Panc1 (cell line): ENCODE results near the gene SLAIN2. TPM values are rescaled to one million over a fixed set of nuclear protein-coding genes. Genes with fewer than 3 reads are reported as not detected.
A peak's percentile ranks its signal among the peaks of the same experiment; 100 is the strongest.
"Not testable (repeated sequence)": the region's sequence is repeated elsewhere in the genome, so short reads cannot be mapped to it uniquely, and the experiment has no call there.

Source experiments
- ATAC-seq: fragments of 200-7000 bp; cut with Tn5 transposase; 2 replicates; pipeline ENCODE4 v1.9.1; 2020; ENCODE audit warnings: mild to moderate bottlenecking, moderate library complexity
- Bru-seq: library from RNA; stranded (reverse); fragments of 400-500 nt; gene quantifications from one replicate; lab custom pipeline; 2021; lab: Mats Ljungman, UMichigan
- BruChase-seq, 2 experiments: library from RNA; stranded (reverse); fragments of 400-500 nt; gene quantifications; one replicate each; lab custom pipeline; 2021; lab: Mats Ljungman, UMichigan
- BruUV-seq: library from RNA; stranded (reverse); fragments of 400-500 nt; replicated peaks from 2 replicates; lab custom pipeline; 2021; lab: Mats Ljungman, UMichigan
- CTCF ChIA-PET: fragments of 300-600 bp; sonication (Branson Sonifier 250); formaldehyde crosslinking; loops from one replicate; lab custom pipeline; 2022; ENCODE audit warnings: antibody characterized with exemption; lab: Charles Lee
- POLR2A ChIA-PET: fragments of 300-600 bp; sonication (Branson Sonifier 250); formaldehyde crosslinking; loops from one replicate; lab custom pipeline; 2022; ENCODE audit warnings: antibody characterized with exemption; lab: Charles Lee
- DNase-seq: peaks from one replicate; pipeline ENCODE4 v3.0.0-alpha.2; 2010; ENCODE audit warnings: low read depth, low spot score
- H3K27ac ChIP-seq: 2 replicates; pipeline ENCODE4 v1.5.1; 2011; ENCODE audit warnings: mild to moderate bottlenecking, low read length, inconsistent platforms
- H3K27me3 ChIP-seq: fragments of 200-500 bp; sonication (Bioruptor generic); 2 replicates; pipeline ENCODE4 v1.6.0; 2014; ENCODE audit warnings: low read length, inconsistent platforms; ENCODE audit not compliant: control insufficient read depth, insufficient read depth
- H3K36me3 ChIP-seq: fragments of 200-500 bp; sonication (Bioruptor generic); 2 replicates; pipeline ENCODE4 v1.5.1; 2014; ENCODE audit warnings: inconsistent platforms, mild to moderate bottlenecking, low read length, moderate library complexity; ENCODE audit not compliant: control insufficient read depth, insufficient read depth
- H3K4me1 ChIP-seq: 2 replicates; pipeline ENCODE4 v1.5.1; 2011; ENCODE audit warnings: inconsistent platforms, mild to moderate bottlenecking, low read length, moderate library complexity; ENCODE audit not compliant: control insufficient read depth, insufficient read depth
- H3K4me3 ChIP-seq, 2 experiments: 2 replicates each; pipeline ENCODE4 v1.5.1; 2011 to 2012; ENCODE audit warnings: low read depth in 2 of 2, low read length in 2 of 2, mild to moderate bottlenecking in 2 of 2, inconsistent platforms in 1 of 2, moderate library complexity in 1 of 2
- H3K9me3 ChIP-seq: fragments of 200-500 bp; sonication (Bioruptor generic); 2 replicates; pipeline ENCODE4 v1.5.1; 2014; ENCODE audit warnings: low read depth, mild to moderate bottlenecking, inconsistent platforms, low read length, moderate library complexity; ENCODE audit not compliant: control insufficient read depth, insufficient read depth
- POLR2AphosphoS5 ChIP-seq: IDR thresholded peaks from 2 replicates; pipeline ENCODE4 v1.6.1; 2012; ENCODE audit warnings: mild to moderate bottlenecking, low read depth, low read length, moderate library complexity
- SIN3A ChIP-seq: IDR thresholded peaks from 2 replicates; pipeline ENCODE4 v1.6.1; 2012; ENCODE audit warnings: low read depth, mild to moderate bottlenecking, low read length, moderate library complexity, borderline replicate concordance; ENCODE audit not compliant: insufficient read depth
- TCF7L2 ChIP-seq: IDR thresholded peaks from 2 replicates; pipeline ENCODE4 v1.6.1; 2011; ENCODE audit warnings: mild to moderate bottlenecking, low read depth, low read length, inconsistent platforms
- in situ Hi-C: cut with HindIII; loops from 2 replicates; pipeline ENCODE4 v1.10.0; 2016; ENCODE audit warnings: low sequenced_read_pairs, low pct_unique_long_range_greater_than_20kb
- intact Hi-C: fragments of 100-400 bp; cut with micrococcal nuclease; formaldehyde crosslinking; loops from one replicate; pipeline ENCODE4 v1.10.0; 2022; ENCODE audit not compliant: unreplicated experiment
- long read RNA-seq: library from polyadenylated mRNA; unstranded; transcript quantifications from one replicate; pipeline ENCODE4 v2.0.0, GENCODE V29; 2021; ENCODE audit not compliant: unreplicated experiment
- polyA plus RNA-seq: library from polyadenylated mRNA; unstranded; fragments of >200 nt; gene quantifications from one replicate; pipeline ENCODE4 v1.2.1, GENCODE V29; 2012; ENCODE audit warnings: missing spikeins; ENCODE audit not compliant: insufficient read length
- total RNA-seq: library from RNA; stranded (reverse); gene quantifications from one replicate; pipeline ENCODE4 v1.2.1, GENCODE V29; 2021; ENCODE audit not compliant: unreplicated experiment
- TF ChIP-seq, protein P1 (sequence below): fragments of 450-650 bp; IDR thresholded peaks from 2 replicates; pipeline ENCODE4 v1.5.1; 2017; ENCODE audit warnings: mild to moderate bottlenecking
- TF ChIP-seq, protein P2 (sequence below), 2 experiments: IDR thresholded peaks; 2 replicates each; pipeline ENCODE4 v1.6.1; 2011 to 2012; ENCODE audit warnings: low read depth in 2 of 2, control low read depth in 1 of 2, low read length in 1 of 2, mild to moderate bottlenecking in 1 of 2, moderate library complexity in 1 of 2; ENCODE audit not compliant: insufficient read depth in 1 of 2

The SLAIN2 gene
- total RNA-seq = 53.2 TPM
- polyA plus RNA-seq = 26.8 TPM
- percentile 76 among the genes with signal in this experiment for Bru-seq, nascent RNA
- percentile 75 among the genes with signal in this experiment for BruChase-seq, experiment 1, labeled RNA remaining after a 2-hour chase
- percentile 81 among the genes with signal in this experiment for BruChase-seq, experiment 2, labeled RNA remaining after a 6-hour chase
- long read RNA-seq, full-length matches to known transcripts = 37 of 94 reads
- long read RNA-seq, partial matches to known transcripts = 22 of 94 reads
- long read RNA-seq, other reads (novel, unspliced or antisense) = 35 of 94 reads

DNA sequence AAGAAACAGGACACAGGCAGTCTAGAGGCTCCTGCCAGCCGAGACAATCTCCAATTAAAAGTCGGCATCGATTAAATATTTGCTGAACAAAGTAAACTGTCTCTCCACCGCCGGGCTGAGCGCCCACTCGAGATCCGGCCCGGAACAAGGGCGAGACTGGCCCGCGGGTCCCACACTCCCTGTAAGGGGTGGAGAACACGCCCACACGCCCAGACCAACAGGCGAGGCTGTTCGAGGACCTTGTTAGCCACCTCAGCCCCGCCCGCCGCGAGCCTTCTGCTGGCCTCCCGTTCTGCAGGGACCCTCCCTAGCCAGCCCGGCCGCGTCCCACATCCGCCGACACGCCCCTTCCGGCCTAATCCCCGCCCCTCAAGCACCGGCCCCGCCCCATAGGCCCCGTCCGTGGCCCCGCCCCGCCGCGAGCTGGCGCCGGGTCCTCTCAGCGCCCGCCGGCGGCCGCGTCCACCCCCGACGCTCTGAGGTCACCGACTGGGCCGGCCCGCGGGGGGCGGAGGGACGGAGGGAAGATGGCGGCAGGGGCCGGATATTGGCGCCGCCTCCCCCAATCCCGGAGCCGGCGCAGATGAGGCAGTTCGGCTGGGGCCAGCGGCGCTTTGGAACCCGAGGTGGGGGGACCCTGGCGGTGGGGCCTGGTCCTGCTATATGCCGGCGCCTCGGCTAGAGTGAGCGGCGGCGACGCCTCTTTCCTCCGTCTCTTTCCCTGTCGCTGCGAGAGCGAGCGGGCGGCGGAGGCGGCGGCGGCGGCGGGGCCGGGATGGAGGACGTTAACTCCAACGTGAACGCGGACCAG lies at the start of gene SLAIN2:
Gene SLAIN2 (plus strand): TSS at position 565 of the 811 bp plus-strand sequence. CDS start 211 bp downstream, at position 776.
- no peaks in the 10 kb centered on the region; the same call in 1 of the 2 replicates for H3K36me3 ChIP-seq
- H3K9me3 ChIP-seq = no peaks in the 10 kb centered on the region
- DNase-seq (no peak), ATAC-seq (peak; percentile 97)
- H3K4me1 ChIP-seq = peaks cover 9% of the 10 kb centered on the region; the same call in 1 of the 2 replicates
- POLR2A ChIA-PET = interaction anchor here (0.6 kb wide), 3 partner anchors 28 to 341 kb away, joined by 5 to 6 read pairs (median 5); no protein-coding TSS in a partner anchor
- no TSS peak for BruUV-seq
- CTCF ChIA-PET = interaction anchor here (1.1 kb wide), 1 partner anchor 12 kb away, joined by 4 read pairs; no protein-coding TSS in a partner anchor
- H3K27ac ChIP-seq = peak within 1 kb of the TSS; percentile 91
- intact Hi-C loops (no loop called here), in situ Hi-C loops (no loop called here)
- no peaks in the 10 kb centered on the region for H3K27me3 ChIP-seq
- peak within 1 kb of the TSS; percentile 84 to 90 for H3K4me3 ChIP-seq
- TF ChIP-seq, protein P1, sequence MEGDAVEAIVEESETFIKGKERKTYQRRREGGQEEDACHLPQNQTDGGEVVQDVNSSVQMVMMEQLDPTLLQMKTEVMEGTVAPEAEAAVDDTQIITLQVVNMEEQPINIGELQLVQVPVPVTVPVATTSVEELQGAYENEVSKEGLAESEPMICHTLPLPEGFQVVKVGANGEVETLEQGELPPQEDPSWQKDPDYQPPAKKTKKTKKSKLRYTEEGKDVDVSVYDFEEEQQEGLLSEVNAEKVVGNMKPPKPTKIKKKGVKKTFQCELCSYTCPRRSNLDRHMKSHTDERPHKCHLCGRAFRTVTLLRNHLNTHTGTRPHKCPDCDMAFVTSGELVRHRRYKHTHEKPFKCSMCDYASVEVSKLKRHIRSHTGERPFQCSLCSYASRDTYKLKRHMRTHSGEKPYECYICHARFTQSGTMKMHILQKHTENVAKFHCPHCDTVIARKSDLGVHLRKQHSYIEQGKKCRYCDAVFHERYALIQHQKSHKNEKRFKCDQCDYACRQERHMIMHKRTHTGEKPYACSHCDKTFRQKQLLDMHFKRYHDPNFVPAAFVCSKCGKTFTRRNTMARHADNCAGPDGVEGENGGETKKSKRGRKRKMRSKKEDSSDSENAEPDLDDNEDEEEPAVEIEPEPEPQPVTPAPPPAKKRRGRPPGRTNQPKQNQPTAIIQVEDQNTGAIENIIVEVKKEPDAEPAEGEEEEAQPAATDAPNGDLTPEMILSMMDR = no peak
- TF ChIP-seq, protein P2, sequence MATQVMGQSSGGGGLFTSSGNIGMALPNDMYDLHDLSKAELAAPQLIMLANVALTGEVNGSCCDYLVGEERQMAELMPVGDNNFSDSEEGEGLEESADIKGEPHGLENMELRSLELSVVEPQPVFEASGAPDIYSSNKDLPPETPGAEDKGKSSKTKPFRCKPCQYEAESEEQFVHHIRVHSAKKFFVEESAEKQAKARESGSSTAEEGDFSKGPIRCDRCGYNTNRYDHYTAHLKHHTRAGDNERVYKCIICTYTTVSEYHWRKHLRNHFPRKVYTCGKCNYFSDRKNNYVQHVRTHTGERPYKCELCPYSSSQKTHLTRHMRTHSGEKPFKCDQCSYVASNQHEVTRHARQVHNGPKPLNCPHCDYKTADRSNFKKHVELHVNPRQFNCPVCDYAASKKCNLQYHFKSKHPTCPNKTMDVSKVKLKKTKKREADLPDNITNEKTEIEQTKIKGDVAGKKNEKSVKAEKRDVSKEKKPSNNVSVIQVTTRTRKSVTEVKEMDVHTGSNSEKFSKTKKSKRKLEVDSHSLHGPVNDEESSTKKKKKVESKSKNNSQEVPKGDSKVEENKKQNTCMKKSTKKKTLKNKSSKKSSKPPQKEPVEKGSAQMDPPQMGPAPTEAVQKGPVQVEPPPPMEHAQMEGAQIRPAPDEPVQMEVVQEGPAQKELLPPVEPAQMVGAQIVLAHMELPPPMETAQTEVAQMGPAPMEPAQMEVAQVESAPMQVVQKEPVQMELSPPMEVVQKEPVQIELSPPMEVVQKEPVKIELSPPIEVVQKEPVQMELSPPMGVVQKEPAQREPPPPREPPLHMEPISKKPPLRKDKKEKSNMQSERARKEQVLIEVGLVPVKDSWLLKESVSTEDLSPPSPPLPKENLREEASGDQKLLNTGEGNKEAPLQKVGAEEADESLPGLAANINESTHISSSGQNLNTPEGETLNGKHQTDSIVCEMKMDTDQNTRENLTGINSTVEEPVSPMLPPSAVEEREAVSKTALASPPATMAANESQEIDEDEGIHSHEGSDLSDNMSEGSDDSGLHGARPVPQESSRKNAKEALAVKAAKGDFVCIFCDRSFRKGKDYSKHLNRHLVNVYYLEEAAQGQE (IDR thresholded peaks at IDR 0.05; ENCODE audit: insufficient read depth in 1 of 2, low read depth in 2 of 2, low read length in 1 of 2) = no peak
- TF ChIP-seq POLR2AphosphoS5 (peak; percentile 59; the same call in 1 of the 2 replicates), SIN3A (no peak), TCF7L2 (no peak)

DNA sequence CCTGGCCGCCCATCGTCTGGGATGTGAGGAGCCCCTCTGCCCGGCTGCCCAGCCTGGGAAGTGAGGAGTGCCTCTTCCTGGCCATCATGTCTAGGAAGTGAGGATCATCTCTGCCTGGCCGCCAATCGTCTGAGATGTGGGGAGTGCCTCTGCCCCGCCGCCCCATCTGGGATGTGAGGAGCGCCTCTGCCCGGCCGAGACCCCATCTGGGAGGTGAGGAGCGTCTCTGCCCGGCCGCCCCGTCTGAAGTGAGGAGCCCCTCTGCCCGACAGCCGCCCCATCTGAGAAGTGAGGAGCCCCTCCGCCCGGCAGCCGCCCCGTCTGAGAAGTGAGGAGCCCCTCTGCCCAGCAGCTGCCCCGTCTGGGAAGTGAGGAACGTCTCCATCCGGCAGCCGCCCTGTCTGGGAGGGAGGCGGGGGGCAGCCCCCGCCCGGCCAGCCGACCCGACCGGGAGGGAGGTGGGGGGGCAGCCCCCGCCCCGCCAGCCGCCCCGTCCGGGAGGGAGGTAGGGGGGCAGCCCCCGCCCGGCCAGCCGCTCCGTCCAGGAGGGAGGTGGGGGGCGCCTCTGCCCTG lies 49.0 kb upstream of the SLAIN2 start:
- BruUV-seq, CTCF ChIA-PET, H3K9me3 ChIP-seq, POLR2A ChIA-PET, H3K27ac ChIP-seq, H3K27me3 ChIP-seq, H3K36me3 ChIP-seq, H3K4me3 ChIP-seq, ATAC-seq, in situ Hi-C loops, DNase-seq, H3K4me1 ChIP-seq: not testable (repeated sequence)
- intact Hi-C loops = loop anchor here (5.0 kb wide), 1 partner anchor 165 kb away; no protein-coding TSS in a partner anchor
